HUES48 (cell line): Measurements from ENCODE around the gene DIP2C.

Experiments
- H3K27ac ChIP-seq: one replicate; pipeline ENCODE4 v1.7.0; 2013; ENCODE audit warnings: low read depth, low read length, inconsistent platforms
- H3K27me3 ChIP-seq: 2 replicates; pipeline ENCODE4 v1.6.1; 2013; ENCODE audit warnings: mild to moderate bottlenecking, low read length; ENCODE audit not compliant: control insufficient read depth, insufficient read depth
- H3K36me3 ChIP-seq: 2 replicates; pipeline ENCODE4 v1.6.1; 2013; ENCODE audit warnings: low read length; ENCODE audit not compliant: control insufficient read depth, insufficient read depth
- H3K4me1 ChIP-seq: 2 replicates; pipeline ENCODE4 v1.6.1; 2013; ENCODE audit warnings: mild to moderate bottlenecking, low read length; ENCODE audit not compliant: control insufficient read depth, insufficient read depth
- H3K4me3 ChIP-seq: 2 replicates; pipeline ENCODE4 v1.5.1; 2013; ENCODE audit warnings: mild to moderate bottlenecking, low read depth, low read length
- H3K9ac ChIP-seq: 2 replicates; pipeline ENCODE4 v1.6.1; 2013; ENCODE audit warnings: mild to moderate bottlenecking, low read depth, low read length, moderate library complexity
- H3K9me3 ChIP-seq: 2 replicates; pipeline ENCODE4 v1.6.1; 2013; ENCODE audit warnings: low read length; ENCODE audit not compliant: control insufficient read depth, insufficient read depth

Gene DIP2C

GRCh38 chr10:251982-252582, 437.4 kb downstream of the DIP2C start:
- Histone ChIP-seq H3K27me3 (no peaks in the 10 kb centered on the region), H3K36me3 (peaks cover 46% of the 10 kb centered on the region), H3K27ac (no peak overlapping the region), H3K9ac (no peak overlapping the region), H3K4me1 (no peaks in the 10 kb centered on the region), H3K9me3 (no peaks in the 10 kb centered on the region), H3K4me3 (no peak overlapping the region)

- Histone ChIP-seq H3K9me3 (no peaks in the 10 kb centered on the region), H3K4me1 (no peaks in the 10 kb centered on the region), H3K27me3 (no peaks in the 10 kb centered on the region), H3K9ac (no peak overlapping the region), H3K4me3 (no peak overlapping the region), H3K36me3 (peaks cover 64% of the 10 kb centered on the region), H3K27ac (no peak overlapping the region)
These were observed 441.2 kb downstream of the DIP2C start for GRCh38 chr10:248307-248706.

- Histone ChIP-seq H3K4me3 (no peak overlapping the region), H3K27ac (no peak overlapping the region), H3K27me3 (no peaks in the 10 kb centered on the region), H3K36me3 (peaks cover 67% of the 10 kb centered on the region), H3K4me1 (no peaks in the 10 kb centered on the region), H3K9ac (no peak overlapping the region), H3K9me3 (no peaks in the 10 kb centered on the region)
These were observed 442.0 kb downstream of the DIP2C start for GRCh38 chr10:247480-247879.

GRCh38 chr10:246431-246830, 443.0 kb downstream of the DIP2C start:
- Histone ChIP-seq H3K36me3 (peaks cover 70% of the 10 kb centered on the region), H3K9ac (no peak overlapping the region), H3K4me3 (no peak overlapping the region), H3K27ac (no peak overlapping the region), H3K27me3 (no peaks in the 10 kb centered on the region), H3K9me3 (no peaks in the 10 kb centered on the region), H3K4me1 (no peaks in the 10 kb centered on the region)

GRCh38 chr10:244227-244626, 445.2 kb downstream of the DIP2C start:
- Histone ChIP-seq H3K9me3 (no peaks in the 10 kb centered on the region), H3K4me3 (no peak overlapping the region), H3K27ac (no peak overlapping the region), H3K36me3 (peaks cover 63% of the 10 kb centered on the region), H3K4me1 (no peaks in the 10 kb centered on the region), H3K9ac (no peak overlapping the region), H3K27me3 (no peaks in the 10 kb centered on the region)

GRCh38 chr10:241966-242643, 447.4 kb downstream of the DIP2C start:
- Histone ChIP-seq H3K9ac (no peak overlapping the region), H3K4me1 (peaks cover 5% of the 10 kb centered on the region; the same call in 1 of the 2 replicates), H3K27me3 (no peaks in the 10 kb centered on the region), H3K9me3 (no peaks in the 10 kb centered on the region), H3K4me3 (no peak overlapping the region), H3K27ac (no peak overlapping the region), H3K36me3 (peaks cover 43% of the 10 kb centered on the region)

- H3K4me1 ChIP-seq = peaks cover 5% of the 10 kb centered on the region; the same call in 1 of the 2 replicates
- H3K27ac ChIP-seq = no peak overlapping the region
- H3K36me3 ChIP-seq = peaks cover 40% of the 10 kb centered on the region
These were observed 448.0 kb downstream of the DIP2C start for GRCh38 chr10:241451-241850.

GRCh38 chr10:239109-239508, 450.4 kb downstream of the DIP2C start:
- Histone ChIP-seq H3K4me3 (no peak overlapping the region), H3K9ac (no peak overlapping the region), H3K4me1 (peaks cover 5% of the 10 kb centered on the region; the same call in 1 of the 2 replicates), H3K36me3 (peaks cover 31% of the 10 kb centered on the region), H3K27ac (no peak overlapping the region), H3K27me3 (no peaks in the 10 kb centered on the region), H3K9me3 (no peaks in the 10 kb centered on the region)

More at GRCh38 chr10:241451-241850, 448.0 kb downstream of the DIP2C start:
- Histone ChIP-seq H3K9me3 (no peaks in the 10 kb centered on the region), H3K27me3 (no peaks in the 10 kb centered on the region), H3K4me3 (no peak overlapping the region), H3K9ac (no peak overlapping the region)

- Histone ChIP-seq H3K4me1 (peaks cover 5% of the 10 kb centered on the region; the same call in 1 of the 2 replicates), H3K4me3 (no peak overlapping the region), H3K9ac (no peak overlapping the region), H3K27me3 (no peaks in the 10 kb centered on the region), H3K36me3 (peaks cover 13% of the 10 kb centered on the region), H3K27ac (no peak overlapping the region), H3K9me3 (no peaks in the 10 kb centered on the region)
These were observed 453.6 kb downstream of the DIP2C start for GRCh38 chr10:235915-236314.

- peaks cover 8% of the 10 kb centered on the region for H3K36me3 ChIP-seq
- H3K27ac ChIP-seq = no peak overlapping the region
- H3K27me3 ChIP-seq = no peaks in the 10 kb centered on the region
- no peak overlapping the region for H3K4me3 ChIP-seq
- no peak overlapping the region for H3K9ac ChIP-seq
- peaks cover 5% of the 10 kb centered on the region; the same call in 1 of the 2 replicates for H3K4me1 ChIP-seq
- H3K9me3 ChIP-seq = no peaks in the 10 kb centered on the region
These were observed 454.6 kb downstream of the DIP2C start for GRCh38 chr10:234708-235406.

GRCh38 chr10:232878-233277, 456.6 kb downstream of the DIP2C start:
- Histone ChIP-seq H3K9ac (no peak overlapping the region), H3K4me3 (no peak overlapping the region), H3K27ac (no peak overlapping the region), H3K9me3 (no peaks in the 10 kb centered on the region), H3K36me3 (peaks cover 4% of the 10 kb centered on the region), H3K4me1 (peaks cover 4% of the 10 kb centered on the region; the same call in 1 of the 2 replicates), H3K27me3 (no peaks in the 10 kb centered on the region)
